SK-N-SH treated with all-trans-retinoic acid at 6 μM for 48 hours (cell line): ENCODE results near the gene ODAM.

ENCODE experiments used
- ATAC-seq: fragments of 200-7000 bp; cut with Tn5 transposase; 3 replicates; pipeline ENCODE4 v1.9.1; 2020; ENCODE audit warnings: mild to moderate bottlenecking, moderate library complexity
- ARNTL ChIP-seq: fragments of 450-650 bp; formaldehyde crosslinking; IDR thresholded peaks from 2 replicates; pipeline ENCODE4 v1.5.0; 2020; ENCODE audit warnings: low read depth, mild to moderate bottlenecking, moderate library complexity, borderline replicate concordance
- BACH2 ChIP-seq: fragments of 250-450 bp; sonication (Bioruptor Pico); IDR thresholded peaks from 2 replicates; pipeline ENCODE4 v1.9.0; 2021; ENCODE audit warnings: mild to moderate bottlenecking, borderline replicate concordance
- ESRRG ChIP-seq: fragments of 250-450 bp; sonication (Bioruptor Pico); IDR thresholded peaks from 2 replicates; pipeline ENCODE4 v1.6.1; 2021; ENCODE audit warnings: mild to moderate bottlenecking
- GLIS3 ChIP-seq: fragments of 250-450 bp; sonication (Bioruptor Pico); IDR thresholded peaks from 2 replicates; pipeline ENCODE4 v1.5.0; 2020; ENCODE audit warnings: mild to moderate bottlenecking, moderate library complexity
- ISL1 ChIP-seq: fragments of 250-450 bp; sonication (Bioruptor Pico); IDR thresholded peaks from 2 replicates; pipeline ENCODE4 v2.1.2; 2022; ENCODE audit warnings: mild to moderate bottlenecking, moderate library complexity
- OSR1 ChIP-seq: fragments of 250-450 bp; sonication (Bioruptor Pico); IDR thresholded peaks from 2 replicates; pipeline ENCODE4 v1.8.0; 2022; ENCODE audit warnings: moderate library complexity, mild to moderate bottlenecking, inconsistent platforms
- PPARA ChIP-seq: fragments of 250-450 bp; sonication (Bioruptor Pico); IDR thresholded peaks from 2 replicates; pipeline ENCODE4 v1.5.0; 2020; ENCODE audit warnings: mild to moderate bottlenecking, borderline replicate concordance
- RARB ChIP-seq: fragments of 250-450 bp; sonication (Bioruptor Pico); IDR thresholded peaks from 2 replicates; pipeline ENCODE4 v1.8.0; 2021; ENCODE audit warnings: mild to moderate bottlenecking, moderate library complexity
- SNAI2 ChIP-seq: fragments of 250-450 bp; sonication (Bioruptor Pico); IDR thresholded peaks from 2 replicates; pipeline ENCODE4 v1.5.0; 2020; ENCODE audit warnings: mild to moderate bottlenecking, moderate library complexity
- TCF4 ChIP-seq: fragments of 250-450 bp; sonication (Bioruptor Pico); IDR thresholded peaks from 2 replicates; pipeline ENCODE4 v1.8.0; 2021; ENCODE audit warnings: mild to moderate bottlenecking, moderate library complexity, borderline replicate concordance
- TOX ChIP-seq: fragments of 250-450 bp; sonication (Bioruptor Pico); IDR thresholded peaks from 2 replicates; pipeline ENCODE4 v1.8.0; 2021; ENCODE audit warnings: mild to moderate bottlenecking, moderate library complexity, borderline replicate concordance
- ZC3H10 ChIP-seq: fragments of 250-450 bp; sonication (Bioruptor Pico); IDR thresholded peaks from 2 replicates; pipeline ENCODE4 v1.5.1; 2021; ENCODE audit warnings: mild to moderate bottlenecking, moderate library complexity
- ZFP3 ChIP-seq: fragments of 250-450 bp; sonication (Bioruptor Pico); IDR thresholded peaks from 2 replicates; pipeline ENCODE4 v1.5.0; 2020; ENCODE audit warnings: mild to moderate bottlenecking, moderate library complexity
- ZFP30 ChIP-seq: fragments of 450-650 bp; formaldehyde crosslinking; IDR thresholded peaks from 2 replicates; pipeline ENCODE4 v1.5.0; 2022; ENCODE audit warnings: mild to moderate bottlenecking, moderate library complexity
- ZNF565 ChIP-seq: fragments of 450-650 bp; formaldehyde crosslinking; conservative IDR thresholded peaks from 2 replicates; pipeline ENCODE4 v1.5.0; 2020; ENCODE audit warnings: low read depth, mild to moderate bottlenecking, moderate library complexity
- ZNF70 ChIP-seq: fragments of 450-650 bp; formaldehyde crosslinking; IDR thresholded peaks from 2 replicates; pipeline ENCODE4 v1.5.0; 2020; ENCODE audit warnings: mild to moderate bottlenecking, moderate library complexity
- ZNF8 ChIP-seq: fragments of 450-650 bp; formaldehyde crosslinking; IDR thresholded peaks from 2 replicates; pipeline ENCODE4 v1.5.0; 2020; ENCODE audit warnings: mild to moderate bottlenecking, moderate library complexity
- TF ChIP-seq, protein P1 (sequence below): fragments of 250-450 bp; sonication (Bioruptor Pico); IDR thresholded peaks from 2 replicates; pipeline ENCODE4 v1.5.1; 2020; ENCODE audit warnings: low read depth, mild to moderate bottlenecking, moderate library complexity
- TF ChIP-seq, protein P2 (sequence below): fragments of 250-450 bp; sonication (Bioruptor Pico); IDR thresholded peaks from 2 replicates; pipeline ENCODE4 v1.5.1; 2021; ENCODE audit warnings: mild to moderate bottlenecking, moderate library complexity
- TF ChIP-seq, protein P3 (sequence below): fragments of 250-450 bp; sonication (Bioruptor Pico); IDR thresholded peaks from 2 replicates; pipeline ENCODE4 v1.8.0; 2021; ENCODE audit warnings: low read depth, mild to moderate bottlenecking, moderate library complexity, borderline replicate concordance
- TF ChIP-seq, protein P4 (sequence below): fragments of 250-450 bp; sonication (Bioruptor Pico); IDR thresholded peaks from 2 replicates; pipeline ENCODE4 v1.5.0; 2020; ENCODE audit warnings: mild to moderate bottlenecking, moderate library complexity

ODAM gene

DNA sequence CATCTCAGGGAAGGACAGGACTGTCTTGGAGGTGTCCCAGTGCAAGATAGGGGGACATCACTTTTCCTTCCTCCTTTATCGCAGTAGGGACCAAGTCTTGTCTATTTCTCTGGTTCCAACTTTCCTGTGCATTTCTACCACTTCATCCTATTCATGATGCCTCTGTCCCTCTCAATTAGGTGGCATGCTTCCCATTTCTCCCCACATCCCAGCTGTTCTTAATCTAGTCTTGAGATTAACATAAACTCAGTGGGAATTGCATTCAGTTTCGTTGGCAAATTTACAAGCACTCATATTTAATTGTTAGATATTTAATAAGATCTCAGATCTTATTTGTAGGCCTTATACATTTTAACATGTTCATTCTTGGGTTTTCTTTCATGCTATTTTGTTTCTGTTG, 15.7 kb upstream of the ODAM start (continued):
- TF ChIP-seq ZNF565 (CRISPR knock-in tag): no peak

DNA sequence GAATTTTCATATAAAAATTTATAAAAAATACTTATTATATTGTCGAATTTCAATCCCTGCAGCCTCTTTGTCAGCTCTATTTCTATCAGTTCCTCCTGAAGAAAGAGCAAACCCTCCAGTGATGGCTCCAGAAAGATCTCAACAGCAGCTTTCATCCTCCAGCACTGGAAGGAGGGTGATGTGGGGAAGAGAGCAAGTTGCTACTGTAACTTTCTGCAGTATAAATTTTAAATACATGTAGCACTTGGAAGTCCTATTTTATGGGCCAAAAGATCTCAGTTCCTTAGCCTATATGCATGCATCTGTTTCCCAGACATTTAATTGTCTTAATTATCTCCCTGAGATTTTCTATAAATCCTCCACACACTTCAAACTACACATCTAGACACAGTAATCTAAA, 13.7 kb upstream of the ODAM start:
- no peak for ATAC-seq
- TF ChIP-seq SNAI2 (CRISPR knock-in tag): no peak
- TF ChIP-seq OSR1 (CRISPR knock-in tag): no peak
- TF ChIP-seq BACH2 (CRISPR knock-in tag): no peak
- TF ChIP-seq, protein P1, sequence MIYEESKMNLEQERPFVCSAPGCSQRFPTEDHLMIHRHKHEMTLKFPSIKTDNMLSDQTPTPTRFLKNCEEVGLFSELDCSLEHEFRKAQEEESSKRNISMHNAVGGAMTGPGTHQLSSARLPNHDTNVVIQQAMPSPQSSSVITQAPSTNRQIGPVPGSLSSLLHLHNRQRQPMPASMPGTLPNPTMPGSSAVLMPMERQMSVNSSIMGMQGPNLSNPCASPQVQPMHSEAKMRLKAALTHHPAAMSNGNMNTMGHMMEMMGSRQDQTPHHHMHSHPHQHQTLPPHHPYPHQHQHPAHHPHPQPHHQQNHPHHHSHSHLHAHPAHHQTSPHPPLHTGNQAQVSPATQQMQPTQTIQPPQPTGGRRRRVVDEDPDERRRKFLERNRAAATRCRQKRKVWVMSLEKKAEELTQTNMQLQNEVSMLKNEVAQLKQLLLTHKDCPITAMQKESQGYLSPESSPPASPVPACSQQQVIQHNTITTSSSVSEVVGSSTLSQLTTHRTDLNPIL (CRISPR knock-in tag): no peak
- TF ChIP-seq, protein P2, sequence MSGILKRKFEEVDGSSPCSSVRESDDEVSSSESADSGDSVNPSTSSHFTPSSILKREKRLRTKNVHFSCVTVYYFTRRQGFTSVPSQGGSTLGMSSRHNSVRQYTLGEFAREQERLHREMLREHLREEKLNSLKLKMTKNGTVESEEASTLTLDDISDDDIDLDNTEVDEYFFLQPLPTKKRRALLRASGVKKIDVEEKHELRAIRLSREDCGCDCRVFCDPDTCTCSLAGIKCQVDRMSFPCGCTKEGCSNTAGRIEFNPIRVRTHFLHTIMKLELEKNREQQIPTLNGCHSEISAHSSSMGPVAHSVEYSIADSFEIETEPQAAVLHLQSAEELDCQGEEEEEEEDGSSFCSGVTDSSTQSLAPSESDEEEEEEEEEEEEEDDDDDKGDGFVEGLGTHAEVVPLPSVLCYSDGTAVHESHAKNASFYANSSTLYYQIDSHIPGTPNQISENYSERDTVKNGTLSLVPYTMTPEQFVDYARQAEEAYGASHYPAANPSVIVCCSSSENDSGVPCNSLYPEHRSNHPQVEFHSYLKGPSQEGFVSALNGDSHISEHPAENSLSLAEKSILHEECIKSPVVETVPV (CRISPR knock-in tag): no peak

DNA sequence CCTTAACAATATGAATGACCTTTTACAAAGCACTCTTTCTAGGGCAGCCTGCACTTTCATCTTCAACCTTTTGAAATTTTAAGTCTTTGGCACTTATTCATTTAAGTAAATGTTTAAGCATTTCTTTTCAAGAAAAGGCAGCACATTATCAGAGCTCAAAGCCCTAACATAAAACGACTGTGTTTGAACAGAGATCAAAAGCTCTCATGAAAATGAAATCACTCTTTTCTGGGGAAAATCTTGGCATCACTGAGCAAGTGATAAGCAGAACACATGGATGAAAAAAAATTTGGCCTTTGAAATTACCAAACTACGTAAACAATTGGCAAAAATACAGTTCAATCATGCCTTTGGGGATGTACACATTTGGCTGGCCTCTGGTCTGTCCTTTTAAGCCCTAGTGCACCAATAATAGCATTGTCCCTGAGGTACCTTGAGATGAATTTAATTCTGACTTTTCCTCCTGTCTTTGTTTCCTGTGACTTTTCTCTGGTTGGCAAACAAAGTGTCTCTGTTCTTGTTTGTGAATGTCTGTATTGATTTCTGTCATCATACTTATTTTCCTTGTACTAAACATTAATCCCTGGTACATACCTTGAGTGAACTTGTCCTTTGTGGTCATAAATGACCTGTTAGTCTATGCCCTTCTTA, 12.9 kb upstream of the ODAM start:
- TF ChIP-seq, protein P3, sequence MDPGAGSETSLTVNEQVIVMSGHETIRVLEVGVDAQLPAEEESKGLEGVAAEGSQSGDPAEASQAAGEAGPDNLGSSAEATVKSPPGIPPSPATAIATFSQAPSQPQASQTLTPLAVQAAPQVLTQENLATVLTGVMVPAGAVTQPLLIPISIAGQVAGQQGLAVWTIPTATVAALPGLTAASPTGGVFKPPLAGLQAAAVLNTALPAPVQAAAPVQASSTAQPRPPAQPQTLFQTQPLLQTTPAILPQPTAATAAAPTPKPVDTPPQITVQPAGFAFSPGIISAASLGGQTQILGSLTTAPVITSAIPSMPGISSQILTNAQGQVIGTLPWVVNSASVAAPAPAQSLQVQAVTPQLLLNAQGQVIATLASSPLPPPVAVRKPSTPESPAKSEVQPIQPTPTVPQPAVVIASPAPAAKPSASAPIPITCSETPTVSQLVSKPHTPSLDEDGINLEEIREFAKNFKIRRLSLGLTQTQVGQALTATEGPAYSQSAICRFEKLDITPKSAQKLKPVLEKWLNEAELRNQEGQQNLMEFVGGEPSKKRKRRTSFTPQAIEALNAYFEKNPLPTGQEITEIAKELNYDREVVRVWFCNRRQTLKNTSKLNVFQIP (CRISPR knock-in tag): no peak
- no peak for TF ChIP-seq TOX
- TF ChIP-seq ZNF8 (CRISPR knock-in tag): no peak
- TF ChIP-seq ESRRG (CRISPR knock-in tag): no peak
- TF ChIP-seq RARB: no peak
- no peak for TF ChIP-seq SNAI2 (CRISPR knock-in tag)
- no peak for TF ChIP-seq ZC3H10 (CRISPR knock-in tag)
- TF ChIP-seq, protein P4, sequence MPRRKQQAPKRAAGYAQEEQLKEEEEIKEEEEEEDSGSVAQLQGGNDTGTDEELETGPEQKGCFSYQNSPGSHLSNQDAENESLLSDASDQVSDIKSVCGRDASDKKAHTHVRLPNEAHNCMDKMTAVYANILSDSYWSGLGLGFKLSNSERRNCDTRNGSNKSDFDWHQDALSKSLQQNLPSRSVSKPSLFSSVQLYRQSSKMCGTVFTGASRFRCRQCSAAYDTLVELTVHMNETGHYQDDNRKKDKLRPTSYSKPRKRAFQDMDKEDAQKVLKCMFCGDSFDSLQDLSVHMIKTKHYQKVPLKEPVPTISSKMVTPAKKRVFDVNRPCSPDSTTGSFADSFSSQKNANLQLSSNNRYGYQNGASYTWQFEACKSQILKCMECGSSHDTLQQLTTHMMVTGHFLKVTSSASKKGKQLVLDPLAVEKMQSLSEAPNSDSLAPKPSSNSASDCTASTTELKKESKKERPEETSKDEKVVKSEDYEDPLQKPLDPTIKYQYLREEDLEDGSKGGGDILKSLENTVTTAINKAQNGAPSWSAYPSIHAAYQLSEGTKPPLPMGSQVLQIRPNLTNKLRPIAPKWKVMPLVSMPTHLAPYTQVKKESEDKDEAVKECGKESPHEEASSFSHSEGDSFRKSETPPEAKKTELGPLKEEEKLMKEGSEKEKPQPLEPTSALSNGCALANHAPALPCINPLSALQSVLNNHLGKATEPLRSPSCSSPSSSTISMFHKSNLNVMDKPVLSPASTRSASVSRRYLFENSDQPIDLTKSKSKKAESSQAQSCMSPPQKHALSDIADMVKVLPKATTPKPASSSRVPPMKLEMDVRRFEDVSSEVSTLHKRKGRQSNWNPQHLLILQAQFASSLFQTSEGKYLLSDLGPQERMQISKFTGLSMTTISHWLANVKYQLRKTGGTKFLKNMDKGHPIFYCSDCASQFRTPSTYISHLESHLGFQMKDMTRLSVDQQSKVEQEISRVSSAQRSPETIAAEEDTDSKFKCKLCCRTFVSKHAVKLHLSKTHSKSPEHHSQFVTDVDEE (CRISPR knock-in tag): no peak
- no peak for TF ChIP-seq TCF4 (CRISPR knock-in tag)
- TF ChIP-seq, protein P1 (CRISPR knock-in tag): no peak
- TF ChIP-seq ZFP30 (CRISPR knock-in tag): no peak
- no peak for TF ChIP-seq ZFP3 (CRISPR knock-in tag)
- no peak for TF ChIP-seq ZNF70 (CRISPR knock-in tag)
- no peak for TF ChIP-seq ISL1 (CRISPR knock-in tag)
- TF ChIP-seq ARNTL (CRISPR knock-in tag): no peak

DNA sequence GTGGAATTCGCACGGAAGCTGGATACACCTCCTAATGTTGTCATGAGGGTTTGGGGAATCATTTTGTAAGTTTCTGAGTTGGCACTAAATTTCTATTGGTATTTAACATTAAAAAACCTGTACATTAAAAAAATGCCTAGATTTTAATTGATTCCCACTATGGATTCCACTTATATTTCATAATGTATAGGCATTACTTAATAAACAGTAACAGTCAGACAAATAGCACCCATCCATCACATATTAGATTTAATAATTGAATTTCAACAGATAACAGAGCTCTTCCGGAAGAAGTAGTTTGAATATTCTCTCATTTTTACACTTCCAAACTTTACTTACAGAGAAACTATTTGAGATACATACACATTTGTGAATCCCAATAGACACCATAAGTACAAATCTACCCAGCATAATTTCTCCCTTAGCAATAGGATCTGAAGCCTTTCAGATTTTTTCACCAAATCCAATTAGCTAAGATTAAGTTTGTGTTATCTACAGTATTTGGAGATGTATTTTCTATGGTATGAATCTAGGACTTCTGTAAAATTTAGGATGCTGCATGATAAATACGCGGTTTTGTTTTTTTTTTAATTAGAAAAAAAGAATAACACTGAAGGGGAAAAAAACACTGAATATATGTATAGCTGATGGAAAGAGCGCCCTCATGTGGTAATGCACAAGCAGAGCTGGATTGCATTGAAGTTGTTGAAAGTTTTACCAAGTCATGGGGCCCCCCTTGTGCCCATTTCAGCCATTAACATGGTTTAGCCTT, 12.2 kb upstream of the ODAM start:
- ATAC-seq: peak; percentile 90
- TF ChIP-seq ZFP3 (CRISPR knock-in tag) (no peak), ZC3H10 (CRISPR knock-in tag) (no peak), ARNTL (CRISPR knock-in tag) (no peak), PPARA (CRISPR knock-in tag) (no peak), SNAI2 (CRISPR knock-in tag) (no peak), GLIS3 (CRISPR knock-in tag) (no peak), ISL1 (CRISPR knock-in tag) (no peak), RARB (no peak), ESRRG (CRISPR knock-in tag) (no peak), BACH2 (CRISPR knock-in tag) (no peak), OSR1 (CRISPR knock-in tag) (no peak)
- TF ChIP-seq, protein P2 (CRISPR knock-in tag): no peak
- TF ChIP-seq, protein P4 (CRISPR knock-in tag): no peak

More for the DNA sequence above, 12.9 kb upstream of the ODAM start:
- ATAC-seq: no peak
